ENCODE results near the gene CDK10.

The CDK10 gene

DNA sequence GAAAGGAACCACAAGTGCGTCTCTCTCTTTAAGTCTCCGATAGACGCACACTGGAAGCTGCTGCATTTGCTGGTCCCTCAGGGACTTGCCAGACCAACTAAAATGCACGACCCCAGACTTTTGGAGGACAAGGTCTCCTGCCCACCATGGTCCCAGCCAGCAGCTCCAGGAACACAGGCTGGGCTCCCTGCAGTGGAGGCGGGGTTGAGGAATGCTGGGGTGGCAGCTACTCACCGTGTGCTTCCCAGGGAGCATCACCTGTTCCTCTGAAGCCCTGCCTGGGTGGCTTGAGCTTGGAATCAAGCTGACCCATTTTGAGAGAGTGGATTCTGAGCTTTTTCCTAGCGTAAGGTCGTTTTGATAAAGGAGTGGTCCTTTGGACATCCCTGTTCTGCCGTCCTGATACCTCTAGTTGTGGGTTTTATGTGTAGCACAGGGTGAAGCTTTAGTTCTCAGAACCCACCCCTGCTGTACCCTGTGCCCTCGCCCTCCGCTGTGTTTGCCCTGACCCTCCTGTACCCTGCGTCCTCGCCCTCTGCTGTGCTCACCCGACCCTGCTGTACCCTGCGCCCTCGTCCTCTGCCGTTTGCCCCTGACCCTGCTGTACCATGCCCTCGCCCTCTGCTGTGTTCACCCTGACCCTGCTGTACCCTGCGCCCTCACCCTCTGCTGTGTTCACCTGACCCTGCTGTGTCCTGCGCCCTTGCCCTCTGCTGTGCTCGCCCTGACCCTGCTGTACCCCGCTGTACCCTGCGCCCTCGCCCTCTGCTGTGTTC is 45.8 kb downstream of the CDK10 start:
- Histone ChIP-seq H4K20me1 (ENCODE audit: insufficient read depth, low read length) (no peaks in the 10 kb centered on the region), H3K79me2 (ENCODE audit: low read length) (peaks cover 12% of the 10 kb centered on the region), H3K4me1 (ENCODE audit: low read length) (no peaks in the 10 kb centered on the region), H3K9ac (ENCODE audit: low read length) (no peak overlapping the region), H3K9me2 (replicated peaks; ENCODE audit: insufficient read depth, low read length) (no peaks in the 10 kb centered on the region), H3K27me3 (replicated peaks; ENCODE audit: insufficient read depth, low read length) (no peaks in the 10 kb centered on the region), H2AFZ (ENCODE audit: low read length) (no peak overlapping the region), H3K4me2 (ENCODE audit: low read depth, low read length) (no peak overlapping the region), H3F3A (ENCODE audit: insufficient read depth, low read length) (no peaks in the 10 kb centered on the region), H3K9me3 (replicated peaks; ENCODE audit: insufficient read depth, low read length) (no peaks in the 10 kb centered on the region), H3K36me3 (replicated peaks; ENCODE audit: insufficient read depth, low read length) (no peaks in the 10 kb centered on the region), H3K27ac (ENCODE audit: low read length) (no peak overlapping the region), H3K4me3 (ENCODE audit: low read length) (no peak overlapping the region)
- TF ChIP-seq EZH2 (optimal IDR thresholded peaks at IDR 0.05; ENCODE audit: low read depth, low read length) (no peak), EZH2phosphoT487 (IDR thresholded peaks at IDR 0.05; ENCODE audit: low read length) (no peak)
- TF ChIP-seq, protein P1, sequence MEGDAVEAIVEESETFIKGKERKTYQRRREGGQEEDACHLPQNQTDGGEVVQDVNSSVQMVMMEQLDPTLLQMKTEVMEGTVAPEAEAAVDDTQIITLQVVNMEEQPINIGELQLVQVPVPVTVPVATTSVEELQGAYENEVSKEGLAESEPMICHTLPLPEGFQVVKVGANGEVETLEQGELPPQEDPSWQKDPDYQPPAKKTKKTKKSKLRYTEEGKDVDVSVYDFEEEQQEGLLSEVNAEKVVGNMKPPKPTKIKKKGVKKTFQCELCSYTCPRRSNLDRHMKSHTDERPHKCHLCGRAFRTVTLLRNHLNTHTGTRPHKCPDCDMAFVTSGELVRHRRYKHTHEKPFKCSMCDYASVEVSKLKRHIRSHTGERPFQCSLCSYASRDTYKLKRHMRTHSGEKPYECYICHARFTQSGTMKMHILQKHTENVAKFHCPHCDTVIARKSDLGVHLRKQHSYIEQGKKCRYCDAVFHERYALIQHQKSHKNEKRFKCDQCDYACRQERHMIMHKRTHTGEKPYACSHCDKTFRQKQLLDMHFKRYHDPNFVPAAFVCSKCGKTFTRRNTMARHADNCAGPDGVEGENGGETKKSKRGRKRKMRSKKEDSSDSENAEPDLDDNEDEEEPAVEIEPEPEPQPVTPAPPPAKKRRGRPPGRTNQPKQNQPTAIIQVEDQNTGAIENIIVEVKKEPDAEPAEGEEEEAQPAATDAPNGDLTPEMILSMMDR (IDR thresholded peaks at IDR 0.05; ENCODE audit: low read length): no peak
- DNase-seq: no peak

DNA sequence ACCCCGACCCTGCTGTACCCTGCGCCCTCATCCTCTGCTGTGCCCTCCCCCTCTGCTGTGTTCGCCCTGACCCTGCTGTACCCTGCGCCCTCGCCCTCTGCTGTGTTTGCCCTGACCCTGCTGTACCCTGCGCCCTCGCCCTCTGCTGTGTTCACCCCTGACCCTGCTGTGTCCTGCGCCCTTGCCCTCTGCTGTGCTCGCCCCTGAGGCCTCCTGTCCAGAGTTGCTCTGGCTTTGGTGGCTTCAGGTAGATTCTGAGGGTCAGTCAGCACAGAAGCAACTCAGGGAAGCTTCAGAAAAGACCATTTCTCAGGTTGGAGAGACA is 46.4 kb downstream of the CDK10 start:
- DNase-seq: no peak
- no peaks in the 10 kb centered on the region for H3K9me2 ChIP-seq (replicated peaks; ENCODE audit: insufficient read depth, low read length)
- no peaks in the 10 kb centered on the region for H3K4me1 ChIP-seq (ENCODE audit: low read length)
- no peak overlapping the region for H3K27ac ChIP-seq (ENCODE audit: low read length)
- H3K36me3 ChIP-seq (replicated peaks; ENCODE audit: insufficient read depth, low read length): no peaks in the 10 kb centered on the region
- H3K79me2 ChIP-seq (ENCODE audit: low read length): peaks cover 16% of the 10 kb centered on the region
- H3K27me3 ChIP-seq (replicated peaks; ENCODE audit: insufficient read depth, low read length): no peaks in the 10 kb centered on the region
- no peak overlapping the region for H2AFZ ChIP-seq (ENCODE audit: low read length)
- TF ChIP-seq EZH2phosphoT487 (IDR thresholded peaks at IDR 0.05; ENCODE audit: low read length): no peak
- no peak for TF ChIP-seq EZH2 (optimal IDR thresholded peaks at IDR 0.05; ENCODE audit: low read depth, low read length)
- TF ChIP-seq, protein P1 (IDR thresholded peaks at IDR 0.05; ENCODE audit: low read length): no peak
- no peaks in the 10 kb centered on the region for H4K20me1 ChIP-seq (ENCODE audit: insufficient read depth, low read length)
- no peaks in the 10 kb centered on the region for H3K9me3 ChIP-seq (replicated peaks; ENCODE audit: insufficient read depth, low read length)
- H3F3A ChIP-seq (ENCODE audit: insufficient read depth, low read length): no peaks in the 10 kb centered on the region
- no peak overlapping the region for H3K4me3 ChIP-seq (ENCODE audit: low read length)
- H3K4me2 ChIP-seq (ENCODE audit: low read depth, low read length): no peak overlapping the region
- no peak overlapping the region for H3K9ac ChIP-seq (ENCODE audit: low read length)

DNA sequence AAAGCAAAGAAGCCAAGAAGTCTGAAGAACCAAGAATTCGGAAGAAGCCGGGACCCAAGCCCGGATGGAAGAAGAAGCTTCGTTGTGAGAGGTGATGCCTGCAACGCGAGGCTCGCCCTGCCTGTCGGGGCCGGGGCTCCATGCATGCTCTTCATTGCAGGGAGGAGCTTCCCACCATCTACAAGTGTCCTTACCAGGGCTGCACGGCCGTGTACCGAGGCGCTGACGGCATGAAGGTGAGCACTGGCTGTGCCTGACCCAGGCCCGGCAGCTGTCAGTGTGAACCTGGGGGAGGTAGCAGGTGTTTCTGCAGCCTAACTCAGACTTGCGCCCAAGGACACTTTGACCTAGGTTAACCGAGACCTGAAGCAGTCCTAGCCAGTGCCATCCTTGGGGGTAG is 46.8 kb downstream of the CDK10 start:
- H2AFZ ChIP-seq (ENCODE audit: low read length): no peak overlapping the region
- H3K9me2 ChIP-seq (replicated peaks; ENCODE audit: insufficient read depth, low read length): no peaks in the 10 kb centered on the region
- no peak overlapping the region for H3K4me2 ChIP-seq (ENCODE audit: low read depth, low read length)
- H3K9ac ChIP-seq (ENCODE audit: low read length): no peak overlapping the region
- no peaks in the 10 kb centered on the region for H3K4me1 ChIP-seq (ENCODE audit: low read length)
- H3K36me3 ChIP-seq (replicated peaks; ENCODE audit: insufficient read depth, low read length): no peaks in the 10 kb centered on the region
- no peak for DNase-seq
- no peaks in the 10 kb centered on the region for H3F3A ChIP-seq (ENCODE audit: insufficient read depth, low read length)
- H3K27me3 ChIP-seq (replicated peaks; ENCODE audit: insufficient read depth, low read length): no peaks in the 10 kb centered on the region
- H3K4me3 ChIP-seq (ENCODE audit: low read length): no peak overlapping the region
- H3K79me2 ChIP-seq (ENCODE audit: low read length): peaks cover 19% of the 10 kb centered on the region
- TF ChIP-seq, protein P1 (IDR thresholded peaks at IDR 0.05; ENCODE audit: low read length): no peak
- TF ChIP-seq EZH2 (optimal IDR thresholded peaks at IDR 0.05; ENCODE audit: low read depth, low read length): no peak
- TF ChIP-seq EZH2phosphoT487 (IDR thresholded peaks at IDR 0.05; ENCODE audit: low read length): no peak
- H3K27ac ChIP-seq (ENCODE audit: low read length): no peak overlapping the region
- H3K9me3 ChIP-seq (replicated peaks; ENCODE audit: insufficient read depth, low read length): no peaks in the 10 kb centered on the region
- H4K20me1 ChIP-seq (ENCODE audit: insufficient read depth, low read length): no peaks in the 10 kb centered on the region
